GM18873 (cell line): ENCODE measurements around the gene BTN3A1.
A peak's percentile ranks its signal among the peaks of the same experiment; 100 is the strongest.
"Not testable (repeated sequence)": the region's sequence is repeated elsewhere in the genome, so short reads cannot be mapped to it uniquely, and the experiment has no call there.

Experiments
- ATAC-seq: cut with Tn5 transposase; IDR thresholded peaks from one replicate; pipeline ENCODE4 v1.9.1; 2021; ENCODE audit warnings: mild to moderate bottlenecking, moderate library complexity, moderate number of reproducible peaks; ENCODE audit not compliant: unreplicated experiment, low FRiP score

BTN3A1 gene

DNA sequence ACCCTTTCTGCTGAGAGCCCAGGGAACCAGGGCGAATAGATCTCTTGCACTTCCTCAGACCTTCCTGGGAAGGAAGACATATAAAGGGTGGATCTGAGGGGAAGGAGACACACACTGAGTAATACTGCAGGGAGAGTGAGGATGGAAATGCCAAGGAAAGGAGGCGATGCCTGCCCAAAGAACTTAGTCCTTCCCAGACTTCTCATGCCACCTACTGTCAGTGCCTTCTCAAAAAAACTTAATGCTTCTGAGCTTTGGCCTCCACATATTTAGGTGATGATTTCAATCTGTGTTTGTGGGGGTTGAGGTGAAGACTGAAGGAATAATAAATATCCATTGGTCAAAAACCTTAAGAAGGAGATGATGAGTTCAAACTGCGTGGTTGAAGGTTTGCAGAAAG lies 9.7 kb downstream of the BTN3A1 start:
- ATAC-seq = no peak

DNA sequence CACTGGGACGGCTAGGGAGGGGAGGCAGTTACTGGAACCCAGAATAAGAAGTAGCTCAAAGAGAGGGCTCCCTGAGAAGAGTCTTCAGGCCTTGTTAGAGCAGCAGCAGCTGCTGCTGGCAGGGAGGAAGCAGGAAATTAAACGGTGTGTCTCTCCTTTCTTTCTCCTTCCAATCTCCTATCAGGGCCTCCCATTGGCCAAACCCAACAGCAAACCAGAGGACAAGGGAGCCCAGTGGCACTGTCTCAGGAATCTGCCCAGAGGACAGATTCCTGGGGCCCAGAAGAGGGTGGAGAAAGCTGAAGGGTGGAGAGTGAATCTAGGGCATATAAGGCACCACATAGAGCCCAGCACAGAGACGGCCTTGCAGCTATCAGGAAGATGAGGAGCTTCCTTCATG lies 10.2 kb downstream of the BTN3A1 start:
- ATAC-seq = no peak

DNA sequence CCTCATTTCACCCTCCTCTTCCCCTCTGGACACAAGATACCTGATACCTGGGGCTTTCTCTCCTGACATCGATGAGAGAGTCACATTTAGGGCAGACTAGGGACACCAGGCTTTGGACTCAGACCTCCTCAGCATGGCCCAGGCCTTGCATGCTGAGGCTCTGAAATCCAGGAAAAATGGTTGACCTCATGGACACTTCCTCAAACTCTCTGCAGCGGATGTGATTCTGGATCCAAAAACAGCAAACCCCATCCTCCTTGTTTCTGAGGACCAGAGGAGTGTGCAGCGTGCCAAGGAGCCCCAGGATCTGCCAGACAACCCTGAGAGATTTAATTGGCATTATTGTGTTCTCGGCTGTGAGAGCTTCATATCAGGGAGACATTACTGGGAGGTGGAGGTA lies 10.9 kb downstream of the BTN3A1 start:
- no peak for ATAC-seq

DNA sequence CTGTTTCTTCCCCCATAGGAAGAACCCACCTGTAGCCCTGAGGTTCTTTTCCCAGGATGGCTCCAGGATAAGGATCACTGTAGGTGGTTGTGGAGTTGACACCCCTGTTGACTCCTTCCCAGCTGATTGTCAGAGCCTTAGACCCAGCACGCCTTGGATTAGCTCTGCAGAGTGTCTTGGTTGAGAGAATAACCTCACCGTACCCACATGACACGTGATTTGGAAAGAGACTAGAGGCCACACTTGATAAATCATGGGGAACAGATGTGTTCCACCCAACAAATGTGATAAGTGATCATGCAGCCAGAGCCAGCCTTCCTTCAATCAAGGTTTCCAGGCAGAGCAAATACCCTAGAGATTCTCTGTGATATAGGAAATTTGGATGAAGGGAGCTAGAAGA lies 12.2 kb downstream of the BTN3A1 start:
- no peak for ATAC-seq

- ATAC-seq = no peak
Measured at GRCh38 chr6:26415036-26415614, 13.1 kb downstream of the BTN3A1 start.

DNA sequence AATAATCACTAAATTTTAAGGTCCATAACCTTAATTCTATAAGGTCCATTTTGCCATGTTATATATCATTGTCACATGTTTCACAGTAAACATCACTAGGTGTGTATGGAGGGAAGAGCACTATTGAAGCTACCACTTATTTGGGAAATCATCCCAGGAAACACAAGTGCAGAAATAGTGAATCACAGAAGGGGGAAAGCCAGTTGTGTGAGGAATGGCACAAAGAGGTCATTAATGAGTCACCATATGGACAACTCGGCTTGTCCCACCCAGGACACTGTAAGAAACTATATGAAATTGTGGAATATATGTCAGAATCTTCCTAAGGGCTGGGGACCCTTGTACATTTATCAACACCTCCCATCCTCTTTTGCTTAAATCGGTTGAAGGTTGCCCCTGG lies 13.7 kb downstream of the BTN3A1 start:
- no peak for ATAC-seq

DNA sequence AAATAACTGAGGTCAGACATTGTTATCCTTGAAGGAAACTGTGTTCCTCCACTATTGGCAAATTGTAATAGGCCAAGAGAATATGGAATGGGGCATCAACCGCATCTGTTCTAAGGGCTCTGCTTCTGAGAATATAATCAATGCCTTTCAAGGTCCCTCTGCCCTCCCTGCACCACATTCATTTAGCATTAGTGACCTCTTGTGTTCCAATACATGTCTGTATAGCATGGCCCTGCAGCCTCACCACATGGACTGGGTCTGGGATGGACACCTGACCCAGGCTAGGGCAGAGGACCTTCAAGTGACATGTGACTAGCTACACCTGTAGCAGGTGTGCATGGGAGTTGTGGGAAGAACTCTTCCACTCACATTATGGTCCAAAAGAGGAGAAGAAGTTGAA lies 14.2 kb downstream of the BTN3A1 start:
- no peak for ATAC-seq

GRCh38 chr6:26418077-26418476 lies 16.0 kb downstream of the BTN3A1 start:
- not testable (repeated sequence) for ATAC-seq

- ATAC-seq = not testable (repeated sequence)
Measured at GRCh38 chr6:26418795-26419194, 16.7 kb downstream of the BTN3A1 start.

- no peak for ATAC-seq
Measured at GRCh38 chr6:26420688-26421171, 18.7 kb downstream of the BTN3A1 start.

GRCh38 chr6:26421259-26422144 lies 19.4 kb downstream of the BTN3A1 start:
- ATAC-seq = peak; percentile 81

DNA sequence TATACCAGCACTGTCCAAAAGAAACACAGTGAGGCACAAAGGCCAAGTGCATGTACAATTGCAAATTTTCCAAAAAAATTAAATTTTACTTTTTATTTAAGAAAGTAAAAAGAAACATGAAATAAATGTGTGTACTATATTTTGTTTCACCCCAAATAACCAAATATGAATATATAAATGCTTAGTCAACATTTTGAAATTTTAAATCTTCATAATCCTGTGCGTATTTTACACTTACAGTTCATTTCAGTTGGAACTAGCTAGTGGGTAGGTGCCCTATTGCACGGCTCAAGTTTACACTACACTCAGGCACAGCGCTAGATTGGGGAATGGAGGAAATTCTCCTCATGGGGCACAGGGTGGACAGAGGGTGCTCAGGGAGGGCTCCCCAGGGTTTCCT lies 20.3 kb downstream of the BTN3A1 start:
- ATAC-seq = no peak

GRCh38 chr6:26426691-26427450 lies 24.8 kb downstream of the BTN3A1 start:
- no peak for ATAC-seq

- ATAC-seq = no peak
Measured at GRCh38 chr6:26427451-26427809, 25.4 kb downstream of the BTN3A1 start.

GRCh38 chr6:26428206-26428605 lies 26.1 kb downstream of the BTN3A1 start:
- no peak for ATAC-seq

DNA sequence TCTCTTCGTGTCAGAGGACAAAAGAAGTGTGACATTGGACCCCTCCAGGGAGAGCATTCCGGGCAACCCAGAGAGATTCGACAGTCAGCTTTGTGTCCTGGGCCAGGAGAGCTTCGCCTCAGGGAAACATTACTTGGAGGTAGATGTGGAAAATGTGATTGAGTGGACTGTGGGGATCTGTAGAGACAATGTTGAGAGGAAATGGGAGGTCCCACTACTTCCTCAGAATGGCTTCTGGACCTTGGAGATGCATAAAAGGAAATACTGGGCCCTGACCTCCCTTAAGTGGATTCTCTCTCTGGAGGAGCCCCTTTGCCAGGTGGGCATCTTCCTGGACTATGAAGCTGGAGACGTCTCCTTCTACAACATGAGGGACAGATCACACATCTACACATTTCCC lies 28.7 kb downstream of the BTN3A1 start:
- no peak for ATAC-seq

GRCh38 chr6:26431258-26432172 lies 29.4 kb downstream of the BTN3A1 start:
- ATAC-seq = no peak

DNA sequence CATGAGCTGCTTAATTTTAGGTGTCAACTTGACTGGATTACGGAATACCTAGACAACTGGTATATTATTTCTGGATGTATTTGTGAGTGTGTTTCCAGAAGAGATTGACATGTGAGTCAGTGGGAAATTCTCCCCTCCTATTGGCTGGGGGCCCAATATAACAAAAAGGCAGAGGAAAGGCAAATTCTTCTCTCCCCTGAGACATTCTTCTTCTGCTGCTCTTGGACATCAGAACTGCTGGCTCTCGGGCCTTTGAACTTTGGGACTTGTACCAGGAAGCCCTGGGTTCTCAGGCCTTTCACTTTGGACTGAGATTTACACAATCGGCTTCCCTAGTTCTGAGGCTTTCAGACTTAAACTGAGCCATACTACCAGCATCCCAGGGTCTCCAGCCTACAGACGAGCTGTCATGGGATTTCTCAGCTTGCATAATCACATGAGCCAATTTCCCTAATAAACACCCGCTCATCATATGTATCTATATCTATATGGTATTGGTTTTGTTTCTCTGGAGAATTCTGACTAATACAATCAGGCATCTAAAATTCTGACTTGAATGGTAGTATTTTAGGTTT lies 30.6 kb downstream of the BTN3A1 start:
- ATAC-seq = no peak

DNA sequence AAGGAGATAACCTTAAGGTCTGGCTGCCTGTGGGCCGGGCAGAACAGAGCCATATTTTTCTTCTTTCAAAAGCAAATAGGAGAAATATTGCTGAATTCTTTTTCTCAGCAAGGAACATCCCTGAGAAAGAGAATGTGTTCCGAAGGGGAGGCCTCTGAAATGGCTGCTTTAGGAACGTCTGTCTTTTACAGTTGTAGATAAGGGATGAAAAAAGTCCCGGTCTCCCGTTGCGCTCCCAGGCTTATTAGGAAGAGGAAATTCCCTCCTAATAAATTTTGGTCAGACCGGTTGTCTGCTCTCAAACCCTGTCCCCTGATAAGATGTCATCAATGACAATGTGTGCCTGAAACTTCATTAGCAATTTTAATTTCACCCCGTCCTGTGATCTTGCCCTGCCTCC lies 31.6 kb downstream of the BTN3A1 start:
- not testable (repeated sequence) for ATAC-seq

- ATAC-seq = no peak
Measured at GRCh38 chr6:26436018-26436417, 33.9 kb downstream of the BTN3A1 start.
